Left ventricle myocardium inferior (tissue), 1 donor: ENCODE measurements around the gene LARP1B. TPM values are rescaled to one million over a fixed set of nuclear protein-coding genes. Genes with fewer than 3 reads are reported as not detected.

Experiments
- DNase-seq: peaks from one replicate; pipeline ENCODE4 v3.0.0-alpha.2; 2020
- H3K27ac ChIP-seq: fragments of 200-600 bp; replicated peaks from 2 replicates; pipeline ENCODE4 v1.8.0; 2021
- H3K27me3 ChIP-seq: fragments of 200-600 bp; 2 replicates; pipeline ENCODE4 v1.8.0; 2021; ENCODE audit warnings: low read depth
- H3K36me3 ChIP-seq: fragments of 200-600 bp; 2 replicates; pipeline ENCODE4 v1.8.0; 2021
- H3K4me1 ChIP-seq: fragments of 200-600 bp; 2 replicates; pipeline ENCODE4 v1.8.0; 2021
- H3K4me3 ChIP-seq: fragments of 200-600 bp; 2 replicates; pipeline ENCODE4 v1.8.0; 2021; ENCODE audit warnings: mild to moderate bottlenecking, moderate library complexity
- H3K9me3 ChIP-seq: fragments of 200-600 bp; replicated peaks from 2 replicates; pipeline ENCODE4 v1.8.0; 2021
- CTCF ChIP-seq: fragments of 200-600 bp; IDR thresholded peaks from 2 replicates; pipeline ENCODE4 v1.8.0; 2021; ENCODE audit warnings: antibody characterized with exemption, mild to moderate bottlenecking, borderline replicate concordance
- intact Hi-C: fragments of 100-400 bp; cut with micrococcal nuclease; formaldehyde crosslinking; loops from one replicate; pipeline ENCODE4 v1.11.0; 2022
- total RNA-seq: library from RNA; stranded (reverse); fragmentation: NEBNext Ultra II Directional; extraction: Animal tissue kit (Norgen Biotek cat#: 25700); gene quantifications from one replicate; pipeline ENCODE4 v1.2.1, GENCODE V29; 2021
- donor health status: DM: no; HTN: yes; CAD: no; lungs with severe emphysema.

LARP1B gene
- total RNA-seq, 1 donor from 2014 or later: 16.1 TPM

DNA sequence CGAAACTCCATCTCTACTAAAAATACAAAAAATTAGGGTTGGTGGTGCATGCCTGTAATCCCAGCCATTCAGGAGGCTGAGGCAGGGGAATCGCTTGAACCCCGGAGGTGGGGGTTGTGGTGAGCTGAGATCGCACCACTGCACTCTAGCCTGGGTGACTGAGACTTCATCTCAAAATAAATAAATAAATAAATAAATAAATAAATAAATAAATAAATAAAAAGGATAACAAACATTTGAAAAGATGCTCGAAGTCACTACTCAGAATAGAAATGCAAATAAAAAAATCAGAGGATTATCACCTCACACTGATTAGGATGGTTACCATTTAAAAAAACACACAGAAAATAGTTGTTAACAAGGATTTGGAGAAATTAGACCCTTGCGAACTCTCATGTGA is 73.8 kb downstream of the LARP1B start:
- Histone ChIP-seq H3K4me3 (no peak overlapping the region), H3K36me3 (peaks cover 11% of the 10 kb centered on the region), H3K9me3 (peaks cover 14% of the 10 kb centered on the region), H3K4me1 (no peaks in the 10 kb centered on the region), H3K27me3 (no peaks in the 10 kb centered on the region), H3K27ac (no peak overlapping the region)
- no peak for DNase-seq
- no peak for TF ChIP-seq CTCF
- intact Hi-C loops: no loop called here

DNA sequence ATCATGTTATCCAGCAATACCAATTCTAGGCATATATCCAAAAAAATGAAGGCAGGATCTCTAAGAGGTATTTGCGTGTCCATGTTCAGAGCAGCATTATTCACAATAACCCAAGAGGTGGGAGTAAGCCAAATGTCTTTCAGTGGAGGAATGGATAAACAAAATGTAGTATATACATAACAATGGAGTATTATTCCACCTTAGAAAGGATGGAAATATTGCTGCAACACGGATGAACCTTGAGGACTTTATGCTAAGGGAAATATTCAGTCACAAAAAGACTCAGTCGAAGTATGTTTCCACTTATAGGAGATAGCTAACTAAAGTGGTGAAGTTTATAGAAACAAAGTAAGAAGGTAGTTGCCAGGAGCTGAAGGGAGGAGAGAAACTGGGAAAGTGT is 74.3 kb downstream of the LARP1B start:
- Histone ChIP-seq H3K4me1 (no peaks in the 10 kb centered on the region), H3K27ac (no peak overlapping the region), H3K36me3 (peaks cover 11% of the 10 kb centered on the region), H3K27me3 (no peaks in the 10 kb centered on the region), H3K4me3 (no peak overlapping the region), H3K9me3 (peaks cover 14% of the 10 kb centered on the region)
- intact Hi-C loops: no loop called here
- no peak for TF ChIP-seq CTCF
- DNase-seq: no peak

- Histone ChIP-seq H3K27me3 (no peaks in the 10 kb centered on the region), H3K4me3 (no peak overlapping the region), H3K36me3 (peaks cover 32% of the 10 kb centered on the region), H3K27ac (no peak overlapping the region), H3K4me1 (no peaks in the 10 kb centered on the region), H3K9me3 (peaks cover 15% of the 10 kb centered on the region)
- no peak for TF ChIP-seq CTCF
- no peak for DNase-seq
- intact Hi-C loops: no loop called here
Measured at GRCh38 chr4:128141866-128142265, 80.8 kb downstream of the LARP1B start.

DNA sequence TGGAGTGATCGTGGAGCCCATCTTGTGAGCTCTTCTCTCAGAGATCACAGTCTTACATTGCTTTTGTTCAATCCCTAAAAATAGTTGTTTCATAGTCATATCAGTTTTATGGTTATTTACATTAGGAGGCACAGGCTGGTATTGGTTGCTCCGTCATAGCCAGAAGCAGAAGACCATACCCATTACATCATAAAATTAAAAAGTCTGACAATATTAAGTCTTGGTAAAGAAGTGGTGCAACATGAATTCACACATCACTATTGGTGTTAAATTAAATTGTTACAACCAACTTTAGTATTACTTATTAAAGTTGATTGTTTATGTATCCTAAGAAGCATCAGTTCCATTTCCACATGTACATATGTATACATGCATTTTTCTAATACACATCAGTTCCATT is 84.6 kb downstream of the LARP1B start:
- no peak for DNase-seq
- H3K27me3 ChIP-seq: no peaks in the 10 kb centered on the region
- H3K4me3 ChIP-seq: no peak overlapping the region
- intact Hi-C loops: no loop called here
- TF ChIP-seq CTCF: no peak
- no peaks in the 10 kb centered on the region for H3K4me1 ChIP-seq
- H3K9me3 ChIP-seq: peaks cover 15% of the 10 kb centered on the region
- H3K36me3 ChIP-seq: peaks cover 32% of the 10 kb centered on the region
- no peak overlapping the region for H3K27ac ChIP-seq

DNA sequence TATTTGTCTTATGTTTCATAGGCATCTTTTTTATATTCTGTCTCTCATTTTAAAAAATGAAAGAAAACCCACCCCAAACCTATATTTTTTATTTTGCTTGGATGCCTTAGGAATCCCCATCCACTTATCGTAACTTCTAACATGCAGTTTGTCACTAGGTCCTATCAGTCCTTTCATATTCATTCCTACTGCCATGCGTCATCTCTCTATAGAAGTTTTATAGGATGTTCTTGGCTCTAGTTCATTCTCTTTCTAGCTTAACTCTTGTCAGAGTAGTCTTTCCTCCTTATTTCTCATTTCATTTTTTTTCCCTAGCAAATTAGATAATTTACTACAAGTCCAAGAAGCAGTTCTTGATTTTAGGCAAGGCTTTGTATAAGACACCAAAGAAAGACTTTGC is 92.7 kb downstream of the LARP1B start:
- no peaks in the 10 kb centered on the region for H3K9me3 ChIP-seq
- H3K27me3 ChIP-seq: no peaks in the 10 kb centered on the region
- no peak overlapping the region for H3K27ac ChIP-seq
- intact Hi-C loops: no loop called here
- DNase-seq: no peak
- H3K4me1 ChIP-seq: peaks cover 12% of the 10 kb centered on the region
- H3K4me3 ChIP-seq: no peak overlapping the region
- peaks cover 11% of the 10 kb centered on the region for H3K36me3 ChIP-seq
- no peak for TF ChIP-seq CTCF
